GM21786 (cell line): ENCODE measurements around the gene PLEKHA6.
"Not testable (repeated sequence)": the region's sequence is repeated elsewhere in the genome, so short reads cannot be mapped to it uniquely, and the experiment has no call there.

Experiments
- ATAC-seq: cut with Tn5 transposase; IDR thresholded peaks from one replicate; pipeline ENCODE4 v1.9.1; 2021; ENCODE audit not compliant: unreplicated experiment

The PLEKHA6 gene

GRCh38 chr1:204317170-204317569, 42.6 kb downstream of the PLEKHA6 start:
- ATAC-seq, result no peak

GRCh38 chr1:204316164-204316563, 43.6 kb downstream of the PLEKHA6 start:
- ATAC-seq, result no peak

GRCh38 chr1:204314893-204315658, 44.7 kb downstream of the PLEKHA6 start:
- no peak for ATAC-seq

- ATAC-seq, result no peak
Observed at GRCh38 chr1:204314171-204314892, 45.4 kb downstream of the PLEKHA6 start.

- ATAC-seq, result no peak
Observed at GRCh38 chr1:204313675-204314074, 46.1 kb downstream of the PLEKHA6 start.

GRCh38 chr1:204310970-204311369, 48.8 kb downstream of the PLEKHA6 start:
- not testable (repeated sequence) for ATAC-seq

GRCh38 chr1:204308023-204308628, 51.6 kb downstream of the PLEKHA6 start:
- no peak for ATAC-seq

GRCh38 chr1:204307334-204307883, 52.3 kb downstream of the PLEKHA6 start:
- no peak for ATAC-seq

- no peak for ATAC-seq
Observed at GRCh38 chr1:204306076-204306475, 53.7 kb downstream of the PLEKHA6 start.

GRCh38 chr1:204304067-204304466, 55.7 kb downstream of the PLEKHA6 start:
- ATAC-seq, result no peak

GRCh38 chr1:204302769-204303168, 57.0 kb downstream of the PLEKHA6 start:
- no peak for ATAC-seq

GRCh38 chr1:204301171-204301957, 58.4 kb downstream of the PLEKHA6 start:
- no peak for ATAC-seq

GRCh38 chr1:204299814-204300365, 59.8 kb downstream of the PLEKHA6 start:
- no peak for ATAC-seq

- ATAC-seq, result no peak
Observed at GRCh38 chr1:204296431-204296988, 63.2 kb downstream of the PLEKHA6 start.

- ATAC-seq, result no peak
Observed at GRCh38 chr1:204295671-204296070, 64.1 kb downstream of the PLEKHA6 start.

- no peak for ATAC-seq
Observed at GRCh38 chr1:204294357-204294756, 65.4 kb downstream of the PLEKHA6 start.

- no peak for ATAC-seq
Observed at GRCh38 chr1:204293605-204294337, 66.0 kb downstream of the PLEKHA6 start.

GRCh38 chr1:204292740-204293139, 67.0 kb downstream of the PLEKHA6 start:
- ATAC-seq, result no peak

- no peak for ATAC-seq
Observed at GRCh38 chr1:204289280-204289679, 70.4 kb downstream of the PLEKHA6 start.
